GM23338 (cell line): ENCODE data around the gene GNAS. TPM values are rescaled to one million over a fixed set of nuclear protein-coding genes. Genes with fewer than 3 reads are reported as not detected.

Source experiments
- ATAC-seq: fragments of 200-7000 bp; cut with Tn5 transposase; 3 replicates; pipeline ENCODE4 v1.9.1; 2020
- DNase-seq: peaks from one replicate; pipeline ENCODE4 v3.0.0-alpha.2; 2015; ENCODE audit warnings: low spot score
- H2AFZ ChIP-seq: fragments of 200-600 bp; sonication (generic); 2 replicates; pipeline ENCODE4 v1.8.0; 2016; ENCODE audit warnings: antibody characterized with exemption, mild to moderate bottlenecking, moderate library complexity
- H3F3A ChIP-seq: fragments of 200-600 bp; sonication (generic); replicated peaks from 2 replicates; pipeline ENCODE4 v1.8.0; 2017; ENCODE audit warnings: antibody characterized with exemption, mixed run types, low read depth
- H3K27ac ChIP-seq: fragments of 200-600 bp; sonication (generic); 2 replicates; pipeline ENCODE4 v1.6.1; 2016; ENCODE audit warnings: low read depth
- H3K27me3 ChIP-seq: fragments of 200-600 bp; sonication (generic); 2 replicates; pipeline ENCODE4 v1.8.0; 2016; ENCODE audit warnings: mild to moderate bottlenecking, mixed run types, moderate library complexity; ENCODE audit not compliant: insufficient read depth
- H3K36me3 ChIP-seq: fragments of 200-600 bp; sonication (generic); 2 replicates; pipeline ENCODE4 v1.8.0; 2016; ENCODE audit warnings: mild to moderate bottlenecking; ENCODE audit not compliant: insufficient read depth
- H3K4me1 ChIP-seq: fragments of 200-600 bp; sonication (generic); 2 replicates; pipeline ENCODE4 v1.8.0; 2016; ENCODE audit warnings: mild to moderate bottlenecking, moderate library complexity; ENCODE audit not compliant: insufficient read depth
- H3K4me2 ChIP-seq: fragments of 200-600 bp; sonication (generic); 2 replicates; pipeline ENCODE4 v1.7.1; 2017; ENCODE audit warnings: mixed run types
- H3K4me3 ChIP-seq: fragments of 200-600 bp; sonication (generic); 2 replicates; pipeline ENCODE4 v1.6.1; 2016; ENCODE audit warnings: mixed run types
- H3K79me2 ChIP-seq: fragments of 200-600 bp; sonication (generic); replicated peaks from 2 replicates; pipeline ENCODE4 v1.8.0; 2017; ENCODE audit warnings: mild to moderate bottlenecking; ENCODE audit not compliant: insufficient read depth
- H3K9me2 ChIP-seq: fragments of 200-600 bp; sonication (generic); 2 replicates; pipeline ENCODE4 v1.8.0; 2017; ENCODE audit not compliant: insufficient read depth
- H4K20me1 ChIP-seq: fragments of 200-600 bp; sonication (generic); replicated peaks from 2 replicates; pipeline ENCODE4 v1.8.0; 2017; ENCODE audit warnings: mild to moderate bottlenecking; ENCODE audit not compliant: insufficient read depth
- H3K27ac Mint-ChIP-seq: 2 replicates; pipeline ENCODE4 v1.8.0; 2020; ENCODE audit warnings: inconsistent platforms, mild to moderate bottlenecking, moderate library complexity, mixed read lengths
- H3K27me3 Mint-ChIP-seq: 3 replicates; pipeline ENCODE4 v1.8.0; 2022; ENCODE audit warnings: low read depth, mild to moderate bottlenecking, moderate library complexity, mixed read lengths, inconsistent platforms; ENCODE audit not compliant: insufficient read depth, poor library complexity
- H3K36me3 Mint-ChIP-seq: 3 replicates; pipeline ENCODE4 v1.8.0; 2021; ENCODE audit warnings: low read depth, mild to moderate bottlenecking, inconsistent platforms, moderate library complexity, mixed read lengths
- H3K4me1 Mint-ChIP-seq: 3 replicates; pipeline ENCODE4 v1.8.0; 2020; ENCODE audit warnings: mild to moderate bottlenecking, inconsistent platforms, mixed read lengths
- H3K4me3 Mint-ChIP-seq: 3 replicates; pipeline ENCODE4 v1.8.0; 2021; ENCODE audit warnings: moderate library complexity, mild to moderate bottlenecking, inconsistent platforms, mixed read lengths
- H3K9me3 Mint-ChIP-seq: 3 replicates; pipeline ENCODE4 v1.8.0; 2020; ENCODE audit warnings: moderate library complexity, mild to moderate bottlenecking, inconsistent platforms, mixed read lengths
- CTCF ChIP-seq, 2 experiments: fragments of 200-600 bp in 1 of 2; sonication (generic) in 1 of 2; conservative IDR thresholded peaks; 2 replicates each; pipeline versions ENCODE4 v1.5.1 to v1.6.1; 2016 to 2017; ENCODE audit warnings: antibody characterized with exemption in 2 of 2, low read depth in 2 of 2, mild to moderate bottlenecking in 2 of 2, moderate library complexity in 1 of 2
- EZH2 ChIP-seq: fragments of 200-600 bp; sonication (generic); IDR thresholded peaks from one replicate; pipeline ENCODE4 v1.8.0; 2017; ENCODE audit warnings: antibody characterized with exemption, mild to moderate bottlenecking, low read depth; ENCODE audit not compliant: unreplicated experiment
- NANOG ChIP-seq: IDR thresholded peaks from 2 replicates; pipeline ENCODE4 v1.6.1; 2016; ENCODE audit warnings: antibody characterized with exemption, borderline replicate concordance
- POLR2AphosphoS5 ChIP-seq: IDR thresholded peaks from 2 replicates; pipeline ENCODE4 v1.6.1; 2016; ENCODE audit warnings: antibody characterized with exemption, low read depth
- REST ChIP-seq: IDR thresholded peaks from one replicate; pipeline ENCODE4 v1.6.1; 2018; ENCODE audit warnings: antibody characterized with exemption; ENCODE audit not compliant: unreplicated experiment
- ZNF114 ChIP-seq: fragments of 250-450 bp; sonication (Bioruptor Pico); IDR thresholded peaks from 2 replicates; pipeline ENCODE4 v1.5.0; 2020; ENCODE audit warnings: mild to moderate bottlenecking, moderate library complexity
- ZNF462 ChIP-seq: fragments of 250-450 bp; sonication (Bioruptor Pico); IDR thresholded peaks from 2 replicates; pipeline ENCODE4 v1.5.0; 2020; ENCODE audit warnings: mild to moderate bottlenecking, moderate library complexity
- long read RNA-seq: library from polyadenylated mRNA; unstranded; transcript quantifications from one replicate; pipeline ENCODE4 v2.0.0, GENCODE V29; 2020; ENCODE audit not compliant: unreplicated experiment
- polyA plus RNA-seq: library from polyadenylated mRNA; unstranded; fragments of >200 nt; fragmentation: Nextera tagmentation; extraction: Ambion mirVana; gene quantifications from 2 replicates; pipeline ENCODE4 v1.2.1, GENCODE V29; 2016
- total RNA-seq: library from RNA; depleted of rRNA; stranded (reverse); fragments of >200 nt; shearing (Covaris generic); gene quantifications from 2 replicates; pipeline ENCODE4 v1.2.3, GENCODE V29; 2014; rRNA removed

Gene GNAS
- total RNA-seq (1,032 and 1,042 TPM in 2 replicates), polyA plus RNA-seq (917 and 940 TPM in 2 replicates)
- long read RNA-seq, full-length matches to known transcripts: 162 of 375 reads
- long read RNA-seq, partial matches to known transcripts: 14 of 375 reads
- long read RNA-seq, other reads (novel, unspliced or antisense): 199 of 375 reads

GRCh38 chr20:58852543-58853271 lies at the start of gene GNAS:
Gene GNAS (plus strand): TSS chr20:58852716.
- H3K4me1 Mint-ChIP-seq: peaks cover 64% of the 10 kb centered on the region
- peak; percentile 96 for DNase-seq
- H2AFZ ChIP-seq: peak within 1 kb of the TSS; percentile 89

More at GRCh38 chr20:58852543-58853271, at the start of gene GNAS:
- Mint-ChIP-seq H3K36me3 (peaks cover 58% of the 10 kb centered on the region), H3K4me3 (peak within 1 kb of the TSS; percentile 83), H3K27me3 (peaks cover 65% of the 10 kb centered on the region), H3K27ac (peak within 1 kb of the TSS; percentile 76), H3K9me3 (no peaks in the 10 kb centered on the region; the same call in 2 of the 3 replicates)
- H4K20me1 ChIP-seq: peaks cover 5% of the 10 kb centered on the region; the same call in 1 of the 2 replicates
- peaks cover 12% of the 10 kb centered on the region; the same call in 1 of the 2 replicates for H3F3A ChIP-seq
- peak within 1 kb of the TSS; percentile 88; the same call in 1 of the 2 replicates for H3K27ac ChIP-seq
- TF ChIP-seq CTCF (conservative IDR thresholded peaks at IDR 0.05; ENCODE audit: low read depth in 2 of 2) (peak; percentile 70 to 82), REST (no peak), ZNF114 (CRISPR knock-in tag) (no peak), ZNF462 (CRISPR knock-in tag) (no peak), NANOG (no peak), EZH2 (no peak), POLR2AphosphoS5 (peak; percentile 33; the same call in 1 of the 2 replicates)
- H3K9me2 ChIP-seq: no peaks in the 10 kb centered on the region
- peak within 1 kb of the TSS; percentile 86 for H3K4me2 ChIP-seq
- H3K4me3 ChIP-seq: peak within 1 kb of the TSS; percentile 90
- peak; percentile 45 for ATAC-seq
- peaks cover 37% of the 10 kb centered on the region for H3K4me1 ChIP-seq
- H3K27me3 ChIP-seq: peaks cover 62% of the 10 kb centered on the region
- H3K36me3 ChIP-seq: 0 out of 2 replicates have a peak, but pooled peaks cover under 1% of the 10 kb centered on the region
- peaks cover 78% of the 10 kb centered on the region for H3K79me2 ChIP-seq
